ENCODE measurements around the gene MEST. TPM values are rescaled to one million over a fixed set of nuclear protein-coding genes. Genes with fewer than 3 reads are reported as not detected.
"Not testable (repeated sequence)": the region's sequence is repeated elsewhere in the genome, so short reads cannot be mapped to it uniquely, and the experiment has no call there.

The MEST gene
- total and polyA plus RNA-seq, 7 experiments from 2014 or later = 1.6 to 8.7 (median 4.6) TPM

GRCh38 chr7:130513447-130513846 is 21.6 kb downstream of the MEST start:
- Histone ChIP-seq H3K4me3 (ENCODE audit: low read length) (no peak overlapping the region), H3K36me3 (ENCODE audit: control insufficient read depth in 2 of 3, insufficient read depth in 3 of 3, low read length in 3 of 3) (no peaks in the 10 kb centered on the region), H3K27me3 (ENCODE audit: control insufficient read depth in 2 of 2, insufficient read depth in 2 of 2, low read length in 2 of 2) (no peaks in the 10 kb centered on the region), H3K9me3 (ENCODE audit: control insufficient read depth in 2 of 3, low read length in 3 of 3) (no peaks in the 10 kb centered on the region), H3K4me1 (ENCODE audit: control insufficient read depth in 2 of 2, insufficient read depth in 2 of 2, low read length in 2 of 2) (no peaks in the 10 kb centered on the region), H3K27ac (ENCODE audit: low read depth, low read length) (no peak overlapping the region)
- Mint-ChIP-seq H3K36me3 (peaks cover 0 to 3% (median 0%) of the 10 kb centered on the region in 5 donors), H3K4me1 (no peaks in the 10 kb centered on the region), H3K4me3 (no peak overlapping the region), H3K9me3 (no peaks in the 10 kb centered on the region), H3K27me3 (no peaks in the 10 kb centered on the region), H3K27ac (no peak overlapping the region)
- ATAC-seq (no peak), DNase-seq (no peak)
- ChIA-PET POLR2A (no interaction called here), CTCF (no interaction called here)
- intact Hi-C loops (cut with micrococcal nuclease) = no loop called here

- H3K27ac ChIP-seq (ENCODE audit: low read depth, low read length) = no peak overlapping the region
- intact Hi-C loops (cut with micrococcal nuclease) = no loop called here
- H3K27me3 Mint-ChIP-seq = no peaks in the 10 kb centered on the region
- H3K9me3 ChIP-seq (ENCODE audit: control insufficient read depth in 2 of 3, low read length in 3 of 3) = no peaks in the 10 kb centered on the region
- H3K36me3 Mint-ChIP-seq = no peaks in the 10 kb centered on the region
- H3K4me3 Mint-ChIP-seq = no peak overlapping the region
- ChIA-PET POLR2A (no interaction called here), CTCF (no interaction called here)
- H3K27ac Mint-ChIP-seq = no peak overlapping the region
- no peak for ATAC-seq
- no peaks in the 10 kb centered on the region for H3K4me1 Mint-ChIP-seq
- H3K36me3 ChIP-seq (ENCODE audit: control insufficient read depth in 2 of 3, insufficient read depth in 3 of 3, low read length in 3 of 3) = no peaks in the 10 kb centered on the region
- H3K9me3 Mint-ChIP-seq = no peaks in the 10 kb centered on the region
- no peaks in the 10 kb centered on the region for H3K4me1 ChIP-seq (ENCODE audit: control insufficient read depth in 2 of 2, insufficient read depth in 2 of 2, low read length in 2 of 2)
- DNase-seq = no peak
- H3K4me3 ChIP-seq (ENCODE audit: low read length) = no peak overlapping the region
- H3K27me3 ChIP-seq (ENCODE audit: control insufficient read depth in 2 of 2, insufficient read depth in 2 of 2, low read length in 2 of 2) = no peaks in the 10 kb centered on the region
Observed at GRCh38 chr7:130515315-130516040, 23.6 kb downstream of the MEST start.

DNA sequence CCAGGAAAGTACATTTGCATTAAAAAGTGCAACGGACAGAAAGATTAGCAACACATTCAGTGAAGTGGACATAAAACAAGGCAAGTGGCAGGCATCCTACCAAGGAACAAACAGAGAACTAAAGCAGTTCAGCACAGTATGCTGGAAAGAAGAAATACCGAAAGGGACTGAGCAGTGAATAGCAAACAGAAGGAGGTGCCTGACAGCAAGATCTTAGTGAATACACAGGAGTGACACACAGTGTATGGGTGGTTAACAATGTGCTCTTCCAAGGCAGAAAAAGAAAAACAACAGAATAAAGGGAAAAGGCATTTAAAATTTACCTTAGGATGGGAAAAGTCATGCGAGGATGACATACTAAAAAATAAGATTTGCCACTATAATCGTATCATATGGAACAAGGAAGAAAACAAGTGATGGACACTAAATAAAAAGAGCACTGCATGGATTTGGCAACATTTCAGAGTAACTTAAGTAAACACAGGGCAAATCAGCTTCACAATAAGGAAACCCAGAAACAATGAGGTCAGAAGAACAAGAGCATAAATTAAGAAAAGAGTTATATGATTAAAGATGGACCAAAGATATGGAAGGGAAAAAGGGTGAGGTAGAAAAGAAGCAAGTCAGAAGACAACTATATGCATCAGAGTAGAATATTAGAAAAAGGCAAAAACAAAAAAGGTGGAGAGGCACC is 29.5 kb downstream of the MEST start:
- DNase-seq (no peak), ATAC-seq (no peak)
- H3K27ac ChIP-seq (ENCODE audit: low read depth, low read length) = no peak overlapping the region
- Mint-ChIP-seq H3K9me3 (no peaks in the 10 kb centered on the region), H3K4me3 (no peak overlapping the region), H3K36me3 (no peaks in the 10 kb centered on the region), H3K4me1 (no peaks in the 10 kb centered on the region), H3K27me3 (no peaks in the 10 kb centered on the region), H3K27ac (no peak overlapping the region)
- no peaks in the 10 kb centered on the region for H3K4me1 ChIP-seq (ENCODE audit: control insufficient read depth in 2 of 2, insufficient read depth in 2 of 2, low read length in 2 of 2)
- no peaks in the 10 kb centered on the region for H3K9me3 ChIP-seq (ENCODE audit: control insufficient read depth in 2 of 3, low read length in 3 of 3)
- intact Hi-C loops (cut with micrococcal nuclease) = no loop called here
- H3K4me3 ChIP-seq (ENCODE audit: low read length) = no peak overlapping the region
- CTCF ChIA-PET = no interaction called here
- POLR2A ChIA-PET = no interaction called here
- peaks cover 0 to 4% (median 0%) of the 10 kb centered on the region in 3 experiments for H3K36me3 ChIP-seq (ENCODE audit: control insufficient read depth in 2 of 3, insufficient read depth in 3 of 3, low read length in 3 of 3)
- H3K27me3 ChIP-seq (ENCODE audit: control insufficient read depth in 2 of 2, insufficient read depth in 2 of 2, low read length in 2 of 2) = no peaks in the 10 kb centered on the region

DNA sequence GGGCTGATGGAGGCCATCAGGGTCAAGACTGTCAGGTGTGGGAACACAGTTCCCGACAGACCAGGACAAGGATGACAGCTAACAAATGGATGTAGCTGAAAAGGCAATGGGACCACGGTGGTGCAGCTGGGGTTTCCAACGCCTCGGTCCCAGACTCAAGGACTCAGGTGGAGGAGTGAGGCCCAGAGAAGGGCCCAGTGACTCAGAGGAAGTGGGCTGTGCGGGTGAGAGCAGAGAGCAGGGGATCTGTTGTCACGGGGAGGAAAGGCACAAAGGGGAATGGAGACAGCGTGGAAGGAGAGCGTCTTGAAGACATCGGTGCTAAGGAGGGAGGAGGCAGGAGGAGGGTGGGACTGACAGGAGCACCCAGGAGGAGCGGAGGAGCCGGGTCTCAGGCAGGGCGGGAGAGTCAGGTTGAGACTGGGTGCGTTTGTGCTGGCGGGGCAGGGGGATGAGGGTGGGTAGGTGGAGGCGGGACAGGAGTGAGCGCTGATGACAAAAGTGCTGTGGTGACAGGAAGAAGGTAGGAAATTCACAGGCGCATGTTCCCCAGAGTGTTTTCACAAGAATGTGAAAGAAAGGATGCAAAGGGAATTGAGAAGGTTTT is 31.7 kb downstream of the MEST start:
- intact Hi-C loops (cut with micrococcal nuclease); H3K4me1 ChIP-seq (ENCODE audit: control insufficient read depth in 2 of 2, insufficient read depth in 2 of 2, low read length in 2 of 2); H3K27me3 Mint-ChIP-seq; H3K4me3 Mint-ChIP-seq; POLR2A ChIA-PET; H3K4me1 Mint-ChIP-seq; ATAC-seq; H3K27me3 ChIP-seq (ENCODE audit: control insufficient read depth in 2 of 2, insufficient read depth in 2 of 2, low read length in 2 of 2); H3K9me3 ChIP-seq (ENCODE audit: control insufficient read depth in 2 of 3, low read length in 3 of 3); H3K4me3 ChIP-seq (ENCODE audit: low read length); H3K27ac Mint-ChIP-seq; H3K36me3 Mint-ChIP-seq; CTCF ChIA-PET; DNase-seq; H3K27ac ChIP-seq (ENCODE audit: low read depth, low read length); H3K36me3 ChIP-seq (ENCODE audit: control insufficient read depth in 2 of 3, insufficient read depth in 3 of 3, low read length in 3 of 3); H3K9me3 Mint-ChIP-seq: not testable (repeated sequence)

- peaks cover 0 to 4% (median 0%) of the 10 kb centered on the region in 3 experiments for H3K36me3 ChIP-seq (ENCODE audit: control insufficient read depth in 2 of 3, insufficient read depth in 3 of 3, low read length in 3 of 3)
- intact Hi-C loops (cut with micrococcal nuclease) = no loop called here
- peaks cover 0 to 4% (median 0%) of the 10 kb centered on the region in 7 donors for H3K4me1 Mint-ChIP-seq
- H3K4me3 ChIP-seq (ENCODE audit: low read length) = no peak overlapping the region
- H3K27ac ChIP-seq (ENCODE audit: low read depth, low read length) = no peak overlapping the region
- no peaks in the 10 kb centered on the region for H3K4me1 ChIP-seq (ENCODE audit: control insufficient read depth in 2 of 2, insufficient read depth in 2 of 2, low read length in 2 of 2)
- POLR2A ChIA-PET = no interaction called here
- H3K27ac Mint-ChIP-seq = no peak overlapping the region
- no peak for ATAC-seq
- no peaks in the 10 kb centered on the region for H3K27me3 ChIP-seq (ENCODE audit: control insufficient read depth in 2 of 2, insufficient read depth in 2 of 2, low read length in 2 of 2)
- CTCF ChIA-PET = no interaction called here
- peaks cover 0 to 11% (median 10%) of the 10 kb centered on the region in 5 donors for H3K36me3 Mint-ChIP-seq
- DNase-seq = no peak
- no peaks in the 10 kb centered on the region for H3K27me3 Mint-ChIP-seq
- H3K9me3 ChIP-seq (ENCODE audit: control insufficient read depth in 2 of 3, low read length in 3 of 3) = no peaks in the 10 kb centered on the region
- no peak overlapping the region for H3K4me3 Mint-ChIP-seq
- H3K9me3 Mint-ChIP-seq = no peaks in the 10 kb centered on the region
Observed at GRCh38 chr7:130524628-130525027, 32.7 kb downstream of the MEST start.

DNA sequence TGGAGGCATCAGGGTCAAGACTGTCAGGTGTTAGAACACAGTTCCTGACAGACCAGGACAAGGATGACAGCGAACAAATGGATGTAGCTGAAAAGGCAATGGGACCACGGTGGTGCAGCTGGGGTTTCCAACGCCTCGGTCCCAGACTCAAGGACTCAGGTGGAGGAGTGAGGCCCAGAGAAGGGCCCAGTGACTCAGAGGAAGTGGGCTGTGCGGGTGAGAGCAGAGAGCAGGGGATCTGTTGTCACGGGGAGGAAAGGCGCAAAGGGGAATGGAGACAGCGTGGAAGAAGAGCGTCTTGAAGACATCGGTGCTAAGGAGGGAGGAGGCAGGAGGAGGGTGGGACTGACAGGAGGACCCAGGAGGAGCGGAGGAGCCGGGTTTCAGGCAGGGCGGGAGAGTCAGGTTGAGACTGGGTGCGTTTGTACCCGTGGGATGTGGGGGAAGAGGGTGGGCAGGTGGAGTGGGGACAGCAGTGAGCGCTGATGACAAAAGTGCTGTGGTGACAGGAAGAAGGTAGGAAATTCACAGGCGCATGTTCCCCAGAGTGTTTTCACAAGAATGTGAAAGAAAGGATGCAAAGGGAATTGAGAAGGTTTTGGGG is 36.0 kb downstream of the MEST start:
- H3K9me3 Mint-ChIP-seq; intact Hi-C loops (cut with micrococcal nuclease); H3K9me3 ChIP-seq (ENCODE audit: control insufficient read depth in 2 of 3, low read length in 3 of 3); H3K27ac ChIP-seq (ENCODE audit: low read depth, low read length); H3K4me1 ChIP-seq (ENCODE audit: control insufficient read depth in 2 of 2, insufficient read depth in 2 of 2, low read length in 2 of 2); H3K27me3 ChIP-seq (ENCODE audit: control insufficient read depth in 2 of 2, insufficient read depth in 2 of 2, low read length in 2 of 2); H3K4me1 Mint-ChIP-seq; DNase-seq; ATAC-seq; CTCF ChIA-PET; POLR2A ChIA-PET; H3K27ac Mint-ChIP-seq; H3K27me3 Mint-ChIP-seq; H3K4me3 ChIP-seq (ENCODE audit: low read length): not testable (repeated sequence)
- peaks cover 0 to 25% (median 17%) of the 10 kb centered on the region in 5 donors for H3K36me3 Mint-ChIP-seq
- H3K36me3 ChIP-seq (ENCODE audit: control insufficient read depth in 2 of 3, insufficient read depth in 3 of 3, low read length in 3 of 3) = peaks cover 0 to 14% (median 0%) of the 10 kb centered on the region in 3 experiments
- H3K4me3 Mint-ChIP-seq = peak overlapping the region in 1 of 10 donors; percentile 36
